Measurements from ENCODE around the gene PPP3CB.
"Not testable (repeated sequence)": the region's sequence is repeated elsewhere in the genome, so short reads cannot be mapped to it uniquely, and the experiment has no call there.

The PPP3CB gene

DNA sequence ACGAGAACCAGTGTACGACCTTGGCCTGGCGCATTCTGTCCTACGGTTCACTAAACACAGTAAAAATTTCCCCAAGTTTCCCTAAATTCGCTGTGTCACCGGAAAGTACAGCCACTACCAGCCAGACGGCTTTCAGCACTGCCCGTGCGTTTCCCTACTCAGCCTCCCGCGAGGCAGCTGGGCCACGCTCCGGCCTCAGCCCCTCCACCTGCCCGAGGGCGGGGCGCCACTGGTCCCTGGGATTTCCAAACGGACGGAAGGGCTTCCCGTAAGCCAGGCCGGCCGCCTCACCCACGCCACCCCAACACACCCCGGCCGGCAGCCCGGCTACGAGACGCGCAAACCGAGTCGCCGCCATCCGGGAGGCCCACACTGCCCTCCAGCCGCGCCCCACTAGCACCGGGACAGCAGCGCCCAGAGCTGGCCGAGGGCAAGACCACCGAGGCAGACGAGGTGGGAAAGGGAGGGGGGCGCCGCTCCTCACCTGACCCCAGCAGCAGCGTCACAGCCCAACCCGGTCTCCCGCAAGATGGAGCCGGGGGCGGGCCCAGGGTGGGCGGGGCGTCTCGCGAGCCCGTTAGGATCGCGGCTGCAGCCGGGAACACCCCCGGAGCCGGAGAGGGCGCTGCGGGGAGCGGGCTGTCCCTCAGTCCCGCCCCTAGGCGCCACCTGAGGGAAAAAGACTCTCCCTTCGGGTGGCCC, 82.1 kb downstream of the PPP3CB start, which contains the start of gene ANXA7:
ANXA7 (minus strand) TSS at position 531 of the 702 bp plus-strand sequence. CDS start 13,202 bp downstream, outside the sequence.
- peak; percentile 92 for DNase-seq

DNA sequence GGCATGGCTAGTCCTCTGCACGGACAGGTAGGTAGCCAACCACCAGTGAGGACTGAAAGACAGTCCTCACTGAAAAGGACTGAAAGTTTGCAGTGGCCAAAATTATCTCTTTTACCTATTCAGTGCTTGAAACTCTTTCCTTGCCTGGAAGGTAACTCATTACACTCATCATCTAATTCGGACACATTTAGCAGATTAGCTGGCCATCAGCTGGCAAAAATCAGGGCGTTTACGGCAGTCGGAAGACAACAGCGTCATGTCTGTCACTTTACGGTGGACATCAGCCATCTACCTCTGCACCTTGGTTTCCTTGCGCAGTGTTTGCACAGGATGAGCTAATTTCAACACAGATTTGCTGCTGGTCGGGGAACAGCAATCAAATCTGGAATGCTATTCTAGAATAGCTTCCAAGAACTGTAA, 82.7 kb downstream of the PPP3CB start:
- peak; percentile 32 for DNase-seq

DNA sequence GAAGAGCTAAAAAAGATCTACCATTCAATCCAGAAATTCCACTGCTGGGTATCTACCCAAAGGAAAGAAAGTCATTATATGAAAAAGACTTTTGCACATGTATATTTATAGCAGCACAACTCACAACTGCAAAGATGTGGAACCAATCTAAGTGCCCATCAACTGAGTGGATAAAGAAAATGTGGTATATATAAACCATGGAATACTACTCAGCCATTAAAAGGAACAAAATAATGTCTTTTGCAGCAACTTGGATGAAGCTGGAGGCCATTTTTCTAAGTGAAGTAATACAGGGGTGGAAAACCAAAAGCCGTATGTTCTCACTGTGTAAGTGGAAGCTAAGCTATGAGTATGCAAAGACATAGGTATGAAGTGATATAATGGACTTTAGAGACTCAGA, 84.9 kb downstream of the PPP3CB start:
- DNase-seq = no peak

DNA sequence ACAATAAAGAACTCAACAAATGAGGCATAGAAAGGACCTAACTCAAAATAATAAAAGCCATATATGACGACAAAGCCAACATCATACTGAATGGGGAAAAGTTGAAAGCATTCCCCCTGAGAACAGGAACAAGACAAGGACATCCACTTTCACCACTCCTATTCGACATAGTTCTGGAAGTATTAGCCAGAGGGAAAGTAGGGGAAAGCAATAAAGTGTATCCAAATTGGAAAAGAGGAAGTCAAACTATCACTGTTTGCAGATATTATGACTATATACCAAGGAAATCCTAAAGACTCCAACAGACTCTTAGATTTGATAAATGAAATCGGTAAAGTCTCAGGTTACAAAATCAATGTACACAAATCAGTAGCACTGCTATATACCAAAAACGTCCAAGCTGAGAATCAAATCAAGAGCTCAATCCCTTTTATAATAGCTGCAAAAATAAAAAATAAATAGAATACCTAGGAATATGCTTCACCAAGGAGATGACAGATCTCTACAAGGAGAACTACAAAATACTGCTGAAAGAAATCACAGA, 86.8 kb downstream of the PPP3CB start:
- no peak for DNase-seq

DNA sequence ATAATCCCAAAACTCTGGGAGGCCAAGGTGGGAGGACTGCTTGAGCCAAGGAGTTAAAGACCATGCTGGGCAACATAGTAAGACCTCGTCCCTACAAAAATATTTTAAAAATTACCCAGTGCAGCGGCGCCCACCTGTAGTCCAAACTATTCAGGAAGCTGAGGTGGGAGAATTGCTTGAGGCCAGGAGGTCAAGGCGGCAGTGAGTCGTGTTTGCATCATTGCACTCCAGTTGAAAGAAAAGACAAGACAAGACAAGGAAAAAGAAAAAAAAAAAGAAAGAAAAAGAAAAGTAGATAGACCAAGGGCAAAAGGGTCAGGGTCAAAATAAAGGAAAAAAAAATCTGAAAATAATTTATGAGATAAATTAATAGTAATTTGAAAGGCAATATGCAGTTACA, 87.8 kb downstream of the PPP3CB start:
- DNase-seq = no peak

DNA sequence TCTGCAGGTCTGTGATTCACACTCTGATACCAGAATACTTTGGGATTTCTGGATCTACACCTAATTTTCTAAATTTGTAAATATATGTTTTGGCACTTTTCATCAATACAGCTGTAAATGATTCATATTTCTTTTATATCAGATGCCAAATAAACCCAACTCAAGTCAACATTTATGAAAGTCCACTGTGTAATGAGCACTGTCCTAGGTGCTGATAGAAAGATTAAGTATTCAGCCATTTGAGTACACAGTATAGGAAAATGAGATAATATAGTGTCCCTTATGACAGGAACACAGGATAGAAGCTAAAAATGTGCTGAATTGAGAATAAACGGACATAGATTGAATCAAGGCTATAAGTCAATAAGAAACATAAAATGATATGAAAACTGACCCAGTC, 88.3 kb downstream of the PPP3CB start:
- no peak for DNase-seq

DNA sequence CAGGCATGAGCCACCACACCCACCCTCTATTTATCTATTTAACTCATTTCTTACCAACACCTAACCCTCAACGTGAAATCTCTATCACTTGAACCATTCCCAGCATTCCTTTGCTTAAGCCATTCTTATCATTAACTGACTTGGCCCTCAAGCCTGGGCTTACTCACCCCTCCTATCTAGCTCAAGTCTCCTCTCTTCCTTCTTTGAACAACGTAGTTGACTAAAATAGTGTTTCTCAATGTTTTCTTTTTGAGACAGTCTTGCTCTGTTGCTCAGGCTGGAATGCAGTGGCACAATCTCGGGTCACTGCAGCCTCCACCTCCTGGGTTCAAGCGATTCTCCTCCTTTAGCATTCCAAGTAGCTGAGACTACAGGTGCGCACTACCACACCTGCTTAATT, 89.0 kb downstream of the PPP3CB start:
- DNase-seq = no peak

DNA sequence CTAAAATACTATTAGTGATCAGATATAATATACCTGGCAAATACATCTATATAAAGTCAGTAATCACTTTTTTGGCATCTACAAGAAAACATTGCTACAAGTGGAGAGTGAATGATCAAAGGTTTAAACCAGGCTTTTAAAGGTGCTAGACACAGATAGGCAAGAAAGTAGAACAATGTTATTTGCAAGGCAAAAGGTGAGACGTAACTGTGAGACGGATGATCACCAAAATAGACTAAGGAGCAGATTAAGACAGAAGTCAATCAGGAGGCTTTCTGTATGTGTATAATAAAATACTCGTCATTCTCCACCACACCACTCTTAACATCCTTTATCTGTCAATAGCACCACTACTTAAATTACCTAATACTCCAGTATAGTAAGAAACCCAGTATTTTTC, 90.3 kb downstream of the PPP3CB start:
- DNase-seq = no peak

DNA sequence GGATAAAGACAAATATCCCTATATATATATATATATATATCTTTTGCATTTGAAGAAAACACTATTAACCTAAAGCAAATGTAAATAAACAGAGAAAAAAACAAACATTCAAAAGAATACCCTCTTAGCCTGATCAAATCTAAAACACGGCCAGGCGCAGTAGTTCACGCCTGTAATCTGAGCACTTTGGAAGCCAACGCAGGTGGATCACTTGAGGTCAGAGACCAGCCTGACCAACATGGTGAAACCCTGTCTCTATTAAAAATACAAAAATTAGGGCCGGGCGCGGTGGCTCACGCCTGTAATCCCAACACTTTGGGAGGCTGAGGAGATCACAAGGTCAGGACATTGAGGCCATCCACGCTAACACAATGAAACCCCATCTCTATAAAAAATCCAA, 91.1 kb downstream of the PPP3CB start:
- DNase-seq = no peak

DNA sequence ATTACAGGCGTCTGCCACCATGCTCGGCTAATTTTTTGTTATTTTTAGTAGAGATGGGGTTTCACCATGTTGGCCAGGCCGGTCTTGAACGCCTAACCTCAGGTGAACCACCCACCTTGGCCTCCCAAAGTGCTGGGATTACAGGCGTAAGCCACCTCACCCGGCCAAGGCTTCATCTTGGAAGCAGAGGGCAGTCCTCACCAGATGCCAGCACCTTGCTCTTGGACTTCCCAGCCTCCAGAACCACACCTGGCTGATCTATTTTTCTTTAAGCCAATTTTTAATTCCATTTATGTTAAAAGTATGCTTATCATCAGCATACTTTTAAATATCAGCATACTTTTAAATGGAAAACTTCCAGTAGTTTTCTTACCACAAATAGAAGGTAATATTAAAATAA, 94.2 kb downstream of the PPP3CB start:
- no peak for DNase-seq

DNA sequence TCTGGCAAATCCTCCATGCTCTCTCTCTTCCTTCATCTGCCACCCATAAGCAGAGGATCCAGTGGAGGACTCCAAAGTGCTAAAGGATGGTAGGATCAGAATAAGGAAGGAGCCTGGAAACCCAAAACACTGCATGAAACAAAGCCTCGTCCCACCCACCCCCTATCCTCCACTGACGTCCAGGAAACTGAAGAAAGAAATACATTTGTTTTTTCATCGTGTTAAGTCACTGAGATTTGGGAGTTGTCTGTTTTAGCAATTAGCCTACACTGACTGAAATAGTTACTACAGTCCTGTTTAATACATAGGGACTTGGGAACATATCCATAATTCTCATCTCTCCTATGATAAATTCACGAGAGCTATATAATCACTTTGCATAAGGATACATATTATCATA, 96.8 kb downstream of the PPP3CB start:
- DNase-seq = no peak

DNA sequence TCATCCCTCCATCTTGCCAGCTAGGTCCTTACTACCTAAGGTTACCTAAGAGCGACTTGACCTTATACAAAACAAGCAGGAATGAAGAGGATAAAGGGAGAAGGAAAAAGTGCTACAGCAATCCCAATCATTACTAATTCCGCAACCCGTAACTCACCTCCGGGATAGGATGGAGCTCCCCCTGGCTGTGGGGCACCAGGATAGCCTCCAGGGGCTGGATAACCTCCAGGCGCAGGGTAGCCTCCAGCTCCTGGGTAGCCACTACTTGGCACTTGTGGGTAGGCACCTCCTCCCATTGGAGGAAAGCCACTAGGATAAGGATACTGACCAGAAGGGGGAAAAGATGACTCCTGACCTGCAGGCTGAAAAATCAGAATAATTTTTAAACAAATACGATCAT, 97.8 kb downstream of the PPP3CB start:
- DNase-seq = no peak

DNA sequence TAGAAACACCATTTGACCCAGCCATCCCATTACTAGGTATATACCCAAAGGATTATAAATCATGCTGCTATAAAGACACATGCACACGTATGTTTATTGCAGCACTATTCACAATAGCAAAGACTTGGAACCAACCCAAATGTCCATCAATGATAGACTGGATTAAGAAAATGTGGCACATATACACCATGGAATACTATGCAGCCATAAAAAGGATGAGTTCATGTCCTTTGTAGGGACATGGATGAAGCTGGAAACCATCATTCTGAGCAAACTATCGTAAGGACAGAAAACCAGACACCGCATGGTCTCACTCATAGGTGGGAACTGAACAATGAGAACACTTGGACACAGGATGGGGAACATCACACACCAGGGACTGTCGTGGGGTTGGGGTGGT, 101.5 kb downstream of the PPP3CB start:
- DNase-seq = not testable (repeated sequence)

DNA sequence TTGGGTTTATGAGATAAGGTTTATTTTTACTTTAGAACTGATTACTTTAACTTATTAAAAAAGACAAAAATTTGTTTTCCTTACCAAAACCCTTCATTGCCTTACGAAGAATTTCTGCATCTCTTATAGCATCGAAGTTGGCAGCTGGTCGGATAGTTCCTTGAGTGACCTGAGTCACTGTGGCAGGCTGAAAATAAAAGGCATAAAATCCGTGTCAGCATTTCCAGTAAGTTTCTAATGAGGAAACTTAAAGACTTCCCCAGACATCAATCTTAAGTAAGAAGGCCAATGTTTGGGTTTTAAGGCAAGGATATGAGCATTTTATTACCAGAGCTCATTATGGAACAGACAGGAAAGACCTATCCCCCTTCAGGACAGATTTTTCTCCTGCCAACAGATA, 107.6 kb downstream of the PPP3CB start:
- DNase-seq = no peak

DNA sequence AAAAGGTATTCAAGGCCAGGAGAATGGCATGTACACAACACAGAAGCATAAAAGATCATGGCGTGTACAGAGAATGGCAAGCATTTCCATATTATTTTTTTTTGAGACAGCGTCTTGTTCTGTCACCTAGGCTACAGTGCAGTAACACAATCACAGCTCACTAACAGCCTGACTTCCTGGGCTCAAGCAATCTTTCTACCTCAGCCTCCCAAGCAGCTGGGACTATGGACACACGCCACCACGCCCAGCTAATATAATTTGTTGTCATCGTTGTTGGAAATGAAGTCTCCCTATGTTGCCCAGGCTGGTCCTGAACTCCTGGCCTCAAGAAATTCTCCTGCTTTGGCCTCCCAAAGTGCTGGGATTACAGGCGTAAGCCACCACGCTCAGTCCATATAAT, 109.2 kb downstream of the PPP3CB start:
- DNase-seq = no peak

Data from activated gamma-delta T cell treated with Interleukin-2 at 50 U/mL for 16 hours (primary cell).